CD14-positive monocyte (primary cell): ENCODE results near the gene MAD1L1. TPM values are rescaled to one million over a fixed set of nuclear protein-coding genes. Genes with fewer than 3 reads are reported as not detected.

Experiments used
- DNase-seq, 3 donors: peaks; one replicate each; pipeline ENCODE4 v3.0.0-alpha.2; 2011 to 2022
- H2AFZ ChIP-seq: 2 replicates; pipeline ENCODE4 v1.6.0; 2012; ENCODE audit warnings: mild to moderate bottlenecking, low read depth, low read length, inconsistent platforms; ENCODE audit not compliant: insufficient read depth, poor library complexity, severe bottlenecking
- H3K27ac ChIP-seq, 2 donors: 1 replicate in 1 of 2; 2 replicates in 1 of 2; pipeline ENCODE4 v1.5.1; 2012 to 2013; ENCODE audit warnings: low read length in 2 of 2, control low read depth in 1 of 2, inconsistent platforms in 1 of 2, low read depth in 1 of 2, mild to moderate bottlenecking in 1 of 2
- H3K27me3 ChIP-seq, 2 donors: one replicate each; pipeline versions ENCODE4 v1.6.0 to v1.6.1; 2011 to 2013; ENCODE audit warnings: low read length in 2 of 2; ENCODE audit not compliant: control insufficient read depth in 2 of 2, insufficient read depth in 2 of 2
- H3K36me3 ChIP-seq, 2 donors: replicated peaks in 1 of 2; 1 replicate in 1 of 2; 2 replicates in 1 of 2; pipeline versions ENCODE4 v1.5.1 to v1.6.1; 2012 to 2013; ENCODE audit warnings: low read length in 2 of 2, control low read depth in 1 of 2, inconsistent platforms in 1 of 2, mild to moderate bottlenecking in 1 of 2; ENCODE audit not compliant: insufficient read depth in 2 of 2, control insufficient read depth in 1 of 2
- H3K4me1 ChIP-seq, 2 donors: 1 replicate in 1 of 2; 2 replicates in 1 of 2; pipeline versions ENCODE4 v1.5.1 to v1.6.1; 2012 to 2013; ENCODE audit warnings: low read length in 2 of 2, control low read depth in 1 of 2, inconsistent platforms in 1 of 2, mild to moderate bottlenecking in 1 of 2, moderate library complexity in 1 of 2; ENCODE audit not compliant: insufficient read depth in 2 of 2, control insufficient read depth in 1 of 2
- H3K4me2 ChIP-seq: replicated peaks from 2 replicates; pipeline ENCODE3; 2012; ENCODE audit warnings: low read length, moderate library complexity, mild to moderate bottlenecking; ENCODE audit not compliant: poor library complexity, severe bottlenecking; ENCODE audit errors: extremely low read depth
- H3K4me3 ChIP-seq, 3 experiments: fragments of 200-600 bp in 1 of 3; sonication (generic) in 1 of 3; replicated peaks in 1 of 3; 1 replicate in 2 of 3; 2 replicates in 1 of 3; pipeline ENCODE4 v1.5.1; 2011 to 2013; ENCODE audit warnings: low read length in 3 of 3, mild to moderate bottlenecking in 3 of 3, control low read depth in 2 of 3, low read depth in 2 of 3, inconsistent platforms in 1 of 3, moderate library complexity in 1 of 3
- H3K79me2 ChIP-seq: 2 replicates; pipeline ENCODE4 v1.6.0; 2012; ENCODE audit warnings: mild to moderate bottlenecking, control low read depth, inconsistent platforms, low read length, moderate library complexity; ENCODE audit not compliant: insufficient read depth
- H3K9ac ChIP-seq: 2 replicates; pipeline ENCODE4 v1.6.0; 2017; ENCODE audit warnings: low read length, mild to moderate bottlenecking; ENCODE audit not compliant: insufficient read depth, poor library complexity, severe bottlenecking
- H3K9me3 ChIP-seq, 2 donors: replicated peaks in 1 of 2; 1 replicate in 1 of 2; 2 replicates in 1 of 2; pipeline versions ENCODE4 v1.5.1 to v1.6.1; 2012 to 2013; ENCODE audit warnings: low read length in 2 of 2, control low read depth in 1 of 2; ENCODE audit not compliant: control insufficient read depth in 1 of 2, insufficient read depth in 1 of 2
- H4K20me1 ChIP-seq: 2 replicates; pipeline ENCODE4 v1.6.0; 2012; ENCODE audit warnings: mild to moderate bottlenecking, low read length, control low read depth, moderate library complexity; ENCODE audit not compliant: insufficient read depth
- H3K27ac Mint-ChIP-seq, 7 donors: one replicate each; pipeline ENCODE4 v1.8.0; 2020; ENCODE audit warnings: mild to moderate bottlenecking in 7 of 7, mixed read lengths in 7 of 7, moderate library complexity in 6 of 7, inconsistent platforms in 2 of 7
- H3K27me3 Mint-ChIP-seq, 3 donors: one replicate each; pipeline ENCODE4 v1.8.0; 2021 to 2022; ENCODE audit warnings: low read depth in 3 of 3, mild to moderate bottlenecking in 3 of 3, mixed read lengths in 3 of 3, moderate library complexity in 3 of 3, inconsistent platforms in 1 of 3
- H3K36me3 Mint-ChIP-seq, 2 donors: one replicate each; pipeline ENCODE4 v1.8.0; 2020; ENCODE audit warnings: mixed read lengths in 2 of 2, inconsistent platforms in 1 of 2, mild to moderate bottlenecking in 1 of 2
- H3K4me1 Mint-ChIP-seq: one replicate; pipeline ENCODE4 v1.8.0; 2020; ENCODE audit warnings: mild to moderate bottlenecking, mixed read lengths
- H3K4me3 Mint-ChIP-seq, 2 donors: one replicate each; pipeline ENCODE4 v1.8.0; 2020; ENCODE audit warnings: mild to moderate bottlenecking in 2 of 2, mixed read lengths in 2 of 2, moderate library complexity in 1 of 2
- H3K9me3 Mint-ChIP-seq, 7 donors: one replicate each; pipeline ENCODE4 v1.8.0; 2020 to 2022; ENCODE audit warnings: mixed read lengths in 7 of 7, mild to moderate bottlenecking in 6 of 7, moderate library complexity in 6 of 7, inconsistent platforms in 2 of 7
- WGBS: methylation state at CpG from one replicate; pipeline ENCODE4 v1.1.5; 2013; ENCODE audit warnings: missing lambda C conversion rate; ENCODE audit not compliant: insufficient coverage; 5-methylcytosine and 5-hydroxymethylcytosine counted together
- intact Hi-C, 2 donors: fragments of 100-400 bp; cut with micrococcal nuclease; formaldehyde crosslinking; loops; one replicate each; pipeline versions ENCODE4 v1.15.0 to v1.15.1; 2023
- polyA plus RNA-seq, 3 donors: library from polyadenylated mRNA; depleted of rRNA in 1 of 3; unstranded in 2 of 3; stranded (reverse) in 1 of 3; fragments of 300-500 nt in 2 of 3; fragments of >200 nt in 1 of 3; fragmentation: Illumina TruSeq in 2 of 3; gene quantifications; 1 replicate in 2 of 3; 2 replicates in 1 of 3; pipeline ENCODE4 v1.2.3, GENCODE V29; 2012 to 2021
- TF ChIP-seq, protein P1 (sequence below): fragments of 200-600 bp; IDR thresholded peaks from one replicate; pipeline ENCODE4 v1.8.0; 2022; ENCODE audit warnings: antibody characterized with exemption, mild to moderate bottlenecking

The MAD1L1 gene
- polyA plus RNA-seq, 3 donors = 22.0 to 39.4 (median 33.2) TPM

DNA sequence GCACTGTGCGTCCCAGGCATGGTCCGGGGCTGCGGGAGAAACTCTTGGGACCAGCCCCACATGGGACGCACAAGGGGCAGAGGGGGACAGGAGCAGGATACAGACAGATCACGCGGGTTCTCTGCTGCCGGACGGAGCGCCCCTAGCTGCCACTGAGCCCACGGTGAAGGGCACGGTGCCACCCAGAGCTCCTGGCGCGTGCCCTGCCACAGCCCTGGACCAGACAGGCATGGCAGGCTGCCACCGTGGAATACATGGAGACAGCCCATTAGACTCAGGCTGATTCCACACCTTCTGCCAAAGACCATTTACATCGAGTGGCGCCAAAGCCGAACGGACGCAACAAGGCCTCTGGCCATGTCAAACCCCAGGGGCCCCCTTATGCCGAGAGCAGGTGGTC, 90.4 kb downstream of the MAD1L1 start:
- Mint-ChIP-seq H3K27ac (peak overlapping the region in 1 of 7 donors; percentile 73), H3K36me3 (peaks cover 43 to 61% of the 10 kb centered on the region in 2 donors)

DNA sequence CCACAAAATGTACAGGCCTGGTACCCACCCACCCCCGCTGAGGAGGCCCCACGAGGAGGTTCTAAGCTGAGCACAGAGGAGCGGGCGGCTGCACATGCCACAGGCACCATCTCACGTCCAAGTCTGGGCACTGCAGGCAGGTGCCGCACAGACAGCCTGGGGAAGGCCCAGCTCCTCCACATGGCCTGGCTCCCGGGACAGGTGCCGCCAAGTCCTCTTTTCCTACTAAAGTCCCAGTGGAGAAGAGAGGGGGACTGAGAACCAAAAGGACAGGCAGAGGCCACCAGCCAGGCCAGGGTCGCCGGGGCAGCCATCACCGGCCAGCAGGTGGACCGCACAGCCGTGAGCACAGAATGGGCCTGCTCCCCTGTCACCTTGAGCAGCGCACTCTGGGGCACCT, 91.1 kb downstream of the MAD1L1 start:
- H3K4me1 Mint-ChIP-seq = peaks cover 17% of the 10 kb centered on the region
- Histone ChIP-seq H3K9me3 (no peaks in the 10 kb centered on the region), H3K27me3 (no peaks in the 10 kb centered on the region), H3K4me3 (no peak overlapping the region), H3K9ac (no peak overlapping the region), H2AFZ (no peak overlapping the region), H3K36me3 (peaks cover 32 to 41% of the 10 kb centered on the region in 2 donors), H3K27ac (no peak overlapping the region), H3K4me1 (peaks cover 9% of the 10 kb centered on the region in 2 donors), H3K79me2 (no peaks in the 10 kb centered on the region), H3K4me2 (no peak overlapping the region), H4K20me1 (no peaks in the 10 kb centered on the region)
- no peak overlapping the region for H3K4me3 Mint-ChIP-seq
- peak overlapping the region in 2 of 7 donors; percentile 37 to 50 for H3K27ac Mint-ChIP-seq
- intact Hi-C loops = no loop called here
- no peaks in the 10 kb centered on the region for H3K9me3 Mint-ChIP-seq
- no peak for DNase-seq
- H3K27me3 Mint-ChIP-seq = no peaks in the 10 kb centered on the region
- peaks cover 38 to 59% of the 10 kb centered on the region in 2 donors for H3K36me3 Mint-ChIP-seq
- TF ChIP-seq, protein P1, sequence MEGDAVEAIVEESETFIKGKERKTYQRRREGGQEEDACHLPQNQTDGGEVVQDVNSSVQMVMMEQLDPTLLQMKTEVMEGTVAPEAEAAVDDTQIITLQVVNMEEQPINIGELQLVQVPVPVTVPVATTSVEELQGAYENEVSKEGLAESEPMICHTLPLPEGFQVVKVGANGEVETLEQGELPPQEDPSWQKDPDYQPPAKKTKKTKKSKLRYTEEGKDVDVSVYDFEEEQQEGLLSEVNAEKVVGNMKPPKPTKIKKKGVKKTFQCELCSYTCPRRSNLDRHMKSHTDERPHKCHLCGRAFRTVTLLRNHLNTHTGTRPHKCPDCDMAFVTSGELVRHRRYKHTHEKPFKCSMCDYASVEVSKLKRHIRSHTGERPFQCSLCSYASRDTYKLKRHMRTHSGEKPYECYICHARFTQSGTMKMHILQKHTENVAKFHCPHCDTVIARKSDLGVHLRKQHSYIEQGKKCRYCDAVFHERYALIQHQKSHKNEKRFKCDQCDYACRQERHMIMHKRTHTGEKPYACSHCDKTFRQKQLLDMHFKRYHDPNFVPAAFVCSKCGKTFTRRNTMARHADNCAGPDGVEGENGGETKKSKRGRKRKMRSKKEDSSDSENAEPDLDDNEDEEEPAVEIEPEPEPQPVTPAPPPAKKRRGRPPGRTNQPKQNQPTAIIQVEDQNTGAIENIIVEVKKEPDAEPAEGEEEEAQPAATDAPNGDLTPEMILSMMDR = no peak
- WGBS = 96% methylated on average over 13 of the region's 14 CpGs

More for the DNA sequence above, 90.4 kb downstream of the MAD1L1 start:
- no peaks in the 10 kb centered on the region for H3K9me3 Mint-ChIP-seq
- no peaks in the 10 kb centered on the region for H3K27me3 Mint-ChIP-seq
- H3K4me3 Mint-ChIP-seq = no peak overlapping the region
- Histone ChIP-seq H3K9ac (no peak overlapping the region), H3K4me2 (no peak overlapping the region), H2AFZ (no peak overlapping the region), H3K4me1 (peaks cover 9% of the 10 kb centered on the region in 2 donors), H3K36me3 (peaks cover 38 to 48% of the 10 kb centered on the region in 2 donors), H3K27ac (no peak overlapping the region), H3K4me3 (no peak overlapping the region), H4K20me1 (no peaks in the 10 kb centered on the region), H3K79me2 (no peaks in the 10 kb centered on the region), H3K9me3 (no peaks in the 10 kb centered on the region), H3K27me3 (no peaks in the 10 kb centered on the region)
- no peak for DNase-seq
- 98% methylated on average over 20 of the region's 20 CpGs for WGBS
- TF ChIP-seq, protein P1 = no peak
- intact Hi-C loops = no loop called here
- peaks cover 17% of the 10 kb centered on the region for H3K4me1 Mint-ChIP-seq
